OCI-LY7 (cell line): ENCODE data around the gene AQP12B. TPM values are rescaled to one million over a fixed set of nuclear protein-coding genes. Genes with fewer than 3 reads are reported as not detected.

Experiments used
- BruUV-seq: library from RNA; stranded (reverse); fragments of 400-500 nt; replicated peaks from 2 replicates; lab custom pipeline; 2021; lab: Mats Ljungman, UMichigan
- CTCF ChIA-PET: fragments of 300-600 bp; sonication (Branson Sonifier 250); formaldehyde crosslinking; loops from one replicate; lab custom pipeline; 2022; ENCODE audit warnings: antibody characterized with exemption; ENCODE audit not compliant: unreplicated experiment; lab: Charles Lee
- POLR2A ChIA-PET: fragments of 300-600 bp; sonication (Branson Sonifier 250); formaldehyde crosslinking; loops from one replicate; lab custom pipeline; 2022; ENCODE audit warnings: antibody characterized with exemption; lab: Charles Lee
- DNase-seq: peaks from one replicate; pipeline ENCODE4 v3.0.0-alpha.2; 2015; ENCODE audit warnings: low spot score
- H2AFZ ChIP-seq: fragments of 200-600 bp; sonication (generic), shearing (Covaris generic); 2 replicates; pipeline ENCODE4 v1.6.1; 2014; ENCODE audit warnings: mild to moderate bottlenecking, antibody characterized with exemption, low read length, moderate library complexity
- H3K27ac ChIP-seq: fragments of 200-600 bp; sonication (generic); 2 replicates; pipeline ENCODE4 v1.5.1; 2014; ENCODE audit warnings: mixed run types, low read depth, mild to moderate bottlenecking, moderate library complexity, low read length, inconsistent platforms; ENCODE audit not compliant: poor library complexity, severe bottlenecking
- H3K36me3 ChIP-seq: fragments of 200-600 bp; sonication (generic); 2 replicates; pipeline ENCODE4 v1.6.1; 2014; ENCODE audit warnings: mild to moderate bottlenecking, antibody characterized with exemption, low read length, moderate library complexity, mixed read lengths; ENCODE audit not compliant: insufficient read depth
- H3K4me1 ChIP-seq: fragments of 200-600 bp; sonication (generic); 2 replicates; pipeline ENCODE4 v1.5.1; 2014; ENCODE audit warnings: mild to moderate bottlenecking, low read length; ENCODE audit not compliant: insufficient read depth, poor library complexity, severe bottlenecking
- H3K4me2 ChIP-seq: fragments of 200-600 bp; sonication (generic); 2 replicates; pipeline ENCODE4 v1.6.1; 2014; ENCODE audit warnings: mild to moderate bottlenecking, low read length
- H3K4me3 ChIP-seq: fragments of 200-600 bp; sonication (generic); 2 replicates; pipeline ENCODE4 v1.5.1; 2014; ENCODE audit warnings: mild to moderate bottlenecking, low read depth, low read length; ENCODE audit not compliant: poor library complexity, severe bottlenecking
- H3K79me2 ChIP-seq: fragments of 200-600 bp; sonication (generic); 2 replicates; pipeline ENCODE4 v1.6.1; 2016; ENCODE audit warnings: low read depth, mild to moderate bottlenecking, low read length, moderate library complexity, mixed read lengths; ENCODE audit not compliant: insufficient read depth
- H3K9me2 ChIP-seq: fragments of 200-600 bp; sonication (generic); 2 replicates; pipeline ENCODE4 v1.6.1; 2016; ENCODE audit warnings: mild to moderate bottlenecking, low read length, mixed read lengths; ENCODE audit not compliant: insufficient read depth
- H3K9me3 ChIP-seq: fragments of 200-600 bp; sonication (generic); 2 replicates; pipeline ENCODE4 v1.6.1; 2014; ENCODE audit warnings: mild to moderate bottlenecking, mixed run types, low read length, mixed read lengths
- H4K20me1 ChIP-seq: fragments of 200-600 bp; sonication (generic); 2 replicates; pipeline ENCODE4 v1.6.1; 2014; ENCODE audit warnings: mild to moderate bottlenecking, antibody characterized with exemption, low read length, moderate library complexity, mixed read lengths; ENCODE audit not compliant: insufficient read depth
- EZH2phosphoT487 ChIP-seq: fragments of 200-600 bp; sonication (generic); IDR thresholded peaks from 2 replicates; pipeline ENCODE4 v1.6.1; 2018; ENCODE audit warnings: low read depth, borderline replicate concordance, mild to moderate bottlenecking, mixed run types, antibody characterized with exemption, low read length, moderate library complexity, mixed read lengths
- intact Hi-C: fragments of 100-400 bp; cut with micrococcal nuclease; formaldehyde crosslinking; loops from one replicate; pipeline ENCODE4 v1.10.0; 2022; ENCODE audit not compliant: unreplicated experiment
- total RNA-seq, 2 experiments: library from RNA; depleted of rRNA in 1 of 2; stranded (reverse); fragments of >200 nt in 1 of 2; shearing (Covaris generic) in 1 of 2; gene quantifications; 2 replicates each; pipeline ENCODE4 v1.2.3, GENCODE V29; 2014 to 2022
- TF ChIP-seq, protein P1 (sequence below): fragments of 200-600 bp; sonication (generic); conservative IDR thresholded peaks from 2 replicates; pipeline ENCODE4 v1.5.1; 2014; ENCODE audit warnings: mild to moderate bottlenecking, antibody characterized with exemption, low read length, moderate library complexity, mixed read lengths

Gene AQP12B
- total RNA-seq, 2 experiments from 2014 or later = not detected

DNA sequence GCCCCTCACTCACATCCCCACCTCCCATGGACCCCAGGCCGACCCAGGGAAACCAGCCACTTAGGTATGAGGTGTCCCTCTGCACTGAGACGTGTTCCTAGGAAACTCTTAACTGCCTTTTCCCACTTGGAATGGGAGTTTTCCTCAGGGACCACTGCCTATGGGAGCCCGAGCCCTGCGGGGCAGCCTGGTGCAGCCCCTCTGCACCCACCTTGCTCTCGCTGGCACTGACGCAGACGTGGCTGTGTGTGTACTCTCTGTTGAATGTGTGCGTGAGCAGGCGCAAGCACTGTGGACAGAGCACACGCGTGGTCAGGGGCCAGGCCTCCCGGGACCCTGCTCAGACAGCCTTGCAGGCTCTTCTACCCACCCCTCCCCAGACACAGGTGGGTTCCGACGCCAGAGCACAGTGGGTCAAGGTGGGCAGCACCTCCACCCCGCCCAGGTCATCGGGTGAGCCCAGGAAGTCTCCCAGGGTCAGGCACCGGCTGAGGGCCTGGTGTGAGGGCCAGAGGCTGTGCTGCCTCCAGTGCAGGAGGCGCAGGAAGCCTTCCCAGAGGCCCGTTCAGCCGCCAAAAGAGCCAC lies 39.0 kb upstream of the AQP12B start:
- H3K36me3 ChIP-seq = no peaks in the 10 kb centered on the region
- H3K9me2 ChIP-seq = no peaks in the 10 kb centered on the region
- intact Hi-C loops = no loop called here
- no peak overlapping the region for H3K27ac ChIP-seq
- no peak for TF ChIP-seq EZH2phosphoT487
- TF ChIP-seq, protein P1, sequence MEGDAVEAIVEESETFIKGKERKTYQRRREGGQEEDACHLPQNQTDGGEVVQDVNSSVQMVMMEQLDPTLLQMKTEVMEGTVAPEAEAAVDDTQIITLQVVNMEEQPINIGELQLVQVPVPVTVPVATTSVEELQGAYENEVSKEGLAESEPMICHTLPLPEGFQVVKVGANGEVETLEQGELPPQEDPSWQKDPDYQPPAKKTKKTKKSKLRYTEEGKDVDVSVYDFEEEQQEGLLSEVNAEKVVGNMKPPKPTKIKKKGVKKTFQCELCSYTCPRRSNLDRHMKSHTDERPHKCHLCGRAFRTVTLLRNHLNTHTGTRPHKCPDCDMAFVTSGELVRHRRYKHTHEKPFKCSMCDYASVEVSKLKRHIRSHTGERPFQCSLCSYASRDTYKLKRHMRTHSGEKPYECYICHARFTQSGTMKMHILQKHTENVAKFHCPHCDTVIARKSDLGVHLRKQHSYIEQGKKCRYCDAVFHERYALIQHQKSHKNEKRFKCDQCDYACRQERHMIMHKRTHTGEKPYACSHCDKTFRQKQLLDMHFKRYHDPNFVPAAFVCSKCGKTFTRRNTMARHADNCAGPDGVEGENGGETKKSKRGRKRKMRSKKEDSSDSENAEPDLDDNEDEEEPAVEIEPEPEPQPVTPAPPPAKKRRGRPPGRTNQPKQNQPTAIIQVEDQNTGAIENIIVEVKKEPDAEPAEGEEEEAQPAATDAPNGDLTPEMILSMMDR = no peak
- H3K79me2 ChIP-seq = no peaks in the 10 kb centered on the region
- ChIA-PET POLR2A (no interaction called here), CTCF (no interaction called here)
- no peak overlapping the region for H2AFZ ChIP-seq
- H3K9me3 ChIP-seq = no peaks in the 10 kb centered on the region
- H3K4me2 ChIP-seq = no peak overlapping the region
- no peaks in the 10 kb centered on the region for H3K4me1 ChIP-seq
- no peak overlapping the region for H3K4me3 ChIP-seq
- DNase-seq = no peak
- no peaks in the 10 kb centered on the region for H4K20me1 ChIP-seq
- BruUV-seq = no TSS peak

DNA sequence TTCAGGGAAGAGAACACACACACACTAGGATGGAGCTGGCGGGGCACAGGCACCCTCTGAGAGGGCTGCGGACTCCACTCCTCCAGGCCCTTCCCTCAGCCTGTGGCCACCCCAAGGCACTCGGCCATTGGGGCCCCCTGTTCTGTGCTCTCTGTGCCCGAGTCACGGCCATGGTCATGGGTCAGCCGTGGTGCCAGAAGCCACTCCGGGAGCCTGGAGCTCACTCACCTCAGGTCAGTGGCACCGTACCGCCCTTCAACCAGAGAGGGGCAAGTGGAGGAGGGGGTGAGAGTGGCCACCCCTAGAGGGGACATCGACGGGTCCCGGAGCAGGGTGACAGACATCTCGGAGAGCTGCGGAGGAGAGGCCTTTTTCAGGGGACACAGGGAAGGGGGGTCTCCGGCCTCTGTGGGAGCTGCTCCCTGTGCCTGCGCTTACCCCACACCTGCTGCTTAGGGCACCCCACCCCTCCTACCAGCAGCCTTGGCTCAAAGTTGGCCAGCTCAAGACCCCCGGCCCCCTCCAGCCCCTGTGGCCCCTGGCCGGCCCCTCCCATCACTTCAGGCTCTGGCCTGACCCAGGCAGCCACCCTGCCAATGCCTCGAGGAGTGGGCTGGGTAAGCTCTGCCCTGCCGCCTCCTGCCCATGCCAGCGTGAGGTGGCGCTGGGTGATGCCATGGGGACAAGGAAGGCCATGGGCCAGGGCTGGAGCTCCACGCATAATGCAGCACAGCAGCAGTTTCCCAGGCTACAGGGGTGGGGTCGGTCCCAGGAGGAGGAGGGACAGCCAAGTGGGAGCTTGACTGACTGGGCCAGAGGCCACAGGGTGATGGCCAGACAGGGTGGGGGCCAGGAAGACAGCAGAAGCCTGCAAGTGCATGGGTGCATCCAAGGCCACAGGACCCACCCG lies 38.3 kb upstream of the AQP12B start:
- H3K27ac ChIP-seq = no peak overlapping the region

More for the DNA sequence above, 38.3 kb upstream of the AQP12B start:
- Histone ChIP-seq H3K4me3 (no peak overlapping the region), H3K79me2 (no peaks in the 10 kb centered on the region), H3K4me2 (no peak overlapping the region), H3K4me1 (no peaks in the 10 kb centered on the region), H3K9me2 (no peaks in the 10 kb centered on the region), H2AFZ (no peak overlapping the region), H3K36me3 (no peaks in the 10 kb centered on the region), H3K9me3 (no peaks in the 10 kb centered on the region), H4K20me1 (no peaks in the 10 kb centered on the region)
- no TSS peak for BruUV-seq
- DNase-seq = no peak
- intact Hi-C loops = no loop called here
- TF ChIP-seq, protein P1 = no peak
- no peak for TF ChIP-seq EZH2phosphoT487
- POLR2A ChIA-PET = no interaction called here
- CTCF ChIA-PET = no interaction called here
